Epidermal melanocyte (primary cell): ENCODE results near the gene TTLL10.

ENCODE experiments used
- DNase-seq: peaks from one replicate; pipeline ENCODE4 v3.0.0; 2011; ENCODE audit warnings: low spot score; ENCODE audit not compliant: insufficient read length

TTLL10 gene

DNA sequence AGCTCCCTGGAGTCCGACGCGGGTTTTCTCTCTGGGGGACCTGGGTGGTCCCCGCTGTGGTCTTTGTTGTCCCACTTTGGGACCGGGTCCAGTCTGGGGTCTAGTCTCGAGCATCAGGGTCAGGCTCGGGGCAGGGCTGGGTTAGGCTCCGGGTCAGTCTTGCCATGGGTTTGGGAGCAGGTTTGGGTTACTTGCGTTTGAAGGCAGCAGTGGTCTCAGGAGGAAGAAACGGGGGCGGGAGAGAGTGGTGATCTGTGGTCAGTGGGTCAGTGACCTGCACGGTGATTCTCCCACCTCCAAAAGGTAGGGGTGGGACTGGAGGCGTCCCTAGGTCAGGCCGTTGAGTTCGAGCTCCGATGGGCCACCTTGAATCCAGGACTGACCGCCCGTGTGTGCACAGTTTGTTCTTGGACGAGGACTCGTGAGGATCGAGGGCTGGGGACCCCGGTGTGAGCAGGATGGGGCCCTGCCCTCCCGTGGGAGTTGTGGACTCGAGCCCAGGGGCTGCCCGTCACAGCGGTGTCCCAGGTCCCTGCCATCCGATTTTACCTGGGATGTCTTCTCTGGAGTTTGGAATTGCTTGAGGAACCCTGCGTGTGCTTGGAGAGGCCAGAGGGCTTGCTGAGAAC lies 60.6 kb downstream of the TTLL10 start:
- DNase-seq: no peak

GRCh38 chr1:1235016-1235744 lies 61.5 kb downstream of the TTLL10 start:
- DNase-seq: no peak

- DNase-seq: no peak
Observed at GRCh38 chr1:1236176-1236763, 62.6 kb downstream of the TTLL10 start.

GRCh38 chr1:1236945-1237873 lies 63.5 kb downstream of the TTLL10 start:
- DNase-seq: no peak

DNA sequence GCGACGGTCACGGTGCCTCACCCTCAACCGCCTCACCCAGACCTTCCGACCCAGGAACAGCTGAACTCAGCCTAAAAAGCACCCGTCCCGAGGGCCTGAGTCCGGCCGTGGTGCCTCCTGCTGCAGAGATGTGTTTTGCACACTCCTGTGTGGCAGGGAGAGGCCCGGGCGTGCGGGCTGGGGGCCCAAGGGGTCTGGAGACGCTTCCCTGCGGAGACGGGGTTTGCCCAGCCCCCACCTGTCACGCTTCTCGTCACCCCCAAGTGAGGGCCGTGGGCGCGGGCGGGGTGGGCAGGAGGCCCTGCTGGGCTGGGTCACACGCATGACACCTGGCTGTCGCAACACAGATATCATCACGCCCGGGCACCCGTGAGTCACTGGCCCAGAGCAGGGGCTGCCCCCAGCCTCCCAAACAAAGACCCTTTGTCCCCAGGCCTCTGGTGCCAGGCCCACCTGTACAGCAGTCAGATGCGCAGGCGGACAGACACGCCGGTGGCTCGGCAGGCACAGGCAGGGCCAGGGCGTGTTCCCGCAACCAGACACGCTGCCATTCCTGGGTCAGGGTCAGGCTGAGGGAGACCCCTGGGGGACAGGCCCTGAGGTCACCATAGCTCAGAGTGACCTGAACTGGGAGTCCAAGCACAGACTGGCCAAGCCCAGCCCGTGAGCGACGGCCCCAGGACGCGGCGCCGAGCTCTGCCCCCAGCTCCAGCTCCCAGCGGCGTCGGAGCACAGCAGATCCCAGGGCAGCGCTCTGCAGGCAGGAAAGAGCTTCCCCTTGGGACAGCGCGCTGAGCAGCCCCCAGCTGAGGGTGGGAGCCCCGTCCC lies 64.4 kb downstream of the TTLL10 start:
- DNase-seq: no peak

DNA sequence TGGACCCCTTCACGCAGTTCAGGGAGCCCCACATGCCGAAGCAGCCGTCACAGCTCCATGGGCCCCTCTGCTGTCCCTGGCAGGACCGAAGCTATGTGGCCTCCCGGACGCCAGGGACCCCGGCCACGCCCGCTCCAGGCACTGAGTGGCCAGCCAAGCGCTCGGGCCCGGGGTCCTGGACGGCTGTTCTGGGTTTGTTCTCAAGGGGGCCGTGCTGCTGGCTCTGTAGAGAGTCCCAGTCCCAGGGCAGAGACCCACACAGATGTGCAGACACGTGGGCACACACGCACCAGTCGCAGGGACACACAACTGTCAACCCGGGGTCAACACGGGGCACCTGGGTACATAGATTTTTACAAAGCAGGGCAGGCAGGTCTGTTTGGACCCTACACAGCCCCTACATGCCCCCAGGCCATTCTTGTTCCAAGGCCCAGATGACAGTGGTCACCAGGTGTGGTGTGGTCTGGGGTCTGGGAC lies 65.1 kb downstream of the TTLL10 start:
- no peak for DNase-seq

DNA sequence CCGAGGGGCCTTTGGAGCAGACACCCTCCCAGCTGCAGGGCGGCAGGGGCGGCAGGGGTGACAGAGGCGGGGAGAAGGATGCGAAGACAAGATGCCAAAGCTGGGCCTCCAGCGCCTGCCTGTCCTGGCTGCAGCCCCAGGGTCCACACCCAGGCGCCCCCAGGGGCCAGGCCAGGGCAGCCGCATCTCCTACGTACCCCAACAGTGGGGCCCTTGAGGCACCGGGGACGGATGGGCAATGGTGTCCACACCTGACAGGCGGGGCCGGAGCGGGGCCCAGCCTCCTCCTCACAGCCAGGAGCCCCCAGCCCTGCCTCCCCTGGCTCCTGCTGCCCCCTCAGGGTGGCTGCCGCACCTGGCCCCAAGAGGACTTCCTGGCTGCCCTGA lies 65.5 kb downstream of the TTLL10 start:
- no peak for DNase-seq

- DNase-seq: no peak
Observed at GRCh38 chr1:1239614-1240347, 66.1 kb downstream of the TTLL10 start.

DNA sequence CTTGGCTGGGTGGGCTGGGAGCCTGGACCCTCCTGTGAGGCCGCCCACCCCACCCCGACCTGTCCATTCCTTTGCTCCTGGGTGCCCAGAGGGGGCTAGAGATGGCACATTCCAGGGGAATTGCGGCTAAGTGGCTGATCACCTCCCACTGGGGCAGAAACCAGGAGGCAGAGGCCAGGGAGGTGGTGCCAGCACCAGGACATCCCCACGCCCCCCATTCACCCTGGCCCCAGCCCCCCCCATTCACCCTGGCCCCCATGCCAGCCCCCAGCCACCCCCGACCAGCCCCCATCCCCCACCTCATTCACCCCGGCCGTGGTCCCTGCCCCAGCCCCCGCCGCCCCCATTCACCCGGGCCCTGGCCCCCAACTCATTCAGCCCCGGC lies 66.7 kb downstream of the TTLL10 start:
- DNase-seq: no peak

GRCh38 chr1:1240822-1241587 lies 67.3 kb downstream of the TTLL10 start:
- no peak for DNase-seq

GRCh38 chr1:1241588-1242219 lies 68.0 kb downstream of the TTLL10 start:
- no peak for DNase-seq

GRCh38 chr1:1242461-1243265 lies 69.0 kb downstream of the TTLL10 start:
- no peak for DNase-seq

- no peak for DNase-seq
Observed at GRCh38 chr1:1243266-1243660, 69.6 kb downstream of the TTLL10 start.

GRCh38 chr1:1243807-1244191 lies 70.1 kb downstream of the TTLL10 start:
- DNase-seq: no peak

DNA sequence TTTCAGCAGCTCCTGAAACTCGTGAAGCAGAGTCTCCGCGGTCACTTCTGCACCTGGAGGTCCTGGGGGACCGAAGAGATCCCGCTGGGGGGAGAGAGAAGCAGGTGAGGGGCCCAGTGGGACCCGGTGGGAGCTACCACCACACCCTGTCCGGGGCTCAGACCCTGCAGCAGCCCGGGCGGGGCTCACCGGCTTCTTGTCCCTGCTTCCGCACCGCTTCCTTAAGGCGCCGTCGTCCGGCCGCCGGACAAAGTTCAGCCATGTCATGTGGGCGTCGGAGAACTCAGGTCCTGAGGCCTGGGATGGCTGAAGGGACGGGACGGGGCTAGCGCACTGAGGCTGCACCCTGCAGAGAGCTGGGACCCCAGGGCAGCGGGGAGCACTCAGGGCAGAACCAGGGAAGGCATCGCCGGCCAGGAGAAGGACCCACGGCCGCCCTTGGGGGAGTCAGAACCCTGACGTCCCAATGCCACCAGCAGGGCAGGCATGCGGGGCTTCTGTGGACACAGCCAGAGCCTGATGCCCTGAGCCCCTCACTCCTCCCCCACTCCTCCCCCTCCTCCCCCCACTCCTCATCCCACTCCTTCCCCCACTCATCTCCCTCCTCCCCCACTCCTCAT lies 70.6 kb downstream of the TTLL10 start:
- no peak for DNase-seq

- no peak for DNase-seq
Observed at GRCh38 chr1:1245178-1245816, 71.6 kb downstream of the TTLL10 start.
